GM12864 (cell line): ENCODE measurements around the gene MEPE.

Experiments
- DNase-seq: peaks from one replicate; pipeline ENCODE4 v3.0.0-alpha.2; 2011; ENCODE audit warnings: low read depth
- H3K4me3 ChIP-seq: 2 replicates; pipeline ENCODE4 v1.5.1; 2011; ENCODE audit warnings: mild to moderate bottlenecking, low read depth, low read length, control low read depth
- CTCF ChIP-seq: IDR thresholded peaks from 2 replicates; pipeline ENCODE4 v1.5.1; 2011; ENCODE audit warnings: low read depth, mild to moderate bottlenecking, moderate library complexity, low read length, control low read depth, inconsistent platforms; ENCODE audit errors: missing control alignments

MEPE gene

GRCh38 chr4:87804871-87805270 is 27.9 kb upstream of the MEPE start:
- H3K4me3 ChIP-seq, result no peak overlapping the region
- DNase-seq, result no peak
- no peak for TF ChIP-seq CTCF

- H3K4me3 ChIP-seq, result no peak overlapping the region
- TF ChIP-seq CTCF, result no peak
- no peak for DNase-seq
Observed at GRCh38 chr4:87805971-87806370, 26.8 kb upstream of the MEPE start.

GRCh38 chr4:87806520-87806919 is 26.2 kb upstream of the MEPE start:
- no peak overlapping the region for H3K4me3 ChIP-seq
- DNase-seq, result no peak
- no peak for TF ChIP-seq CTCF

- no peak for TF ChIP-seq CTCF
- H3K4me3 ChIP-seq, result no peak overlapping the region
- no peak for DNase-seq
Observed at GRCh38 chr4:87807402-87807801, 25.4 kb upstream of the MEPE start.

GRCh38 chr4:87811977-87812376 is 20.8 kb upstream of the MEPE start:
- no peak overlapping the region for H3K4me3 ChIP-seq
- no peak for TF ChIP-seq CTCF
- DNase-seq, result no peak

GRCh38 chr4:87819281-87819919 is 13.4 kb upstream of the MEPE start:
- DNase-seq, result no peak
- TF ChIP-seq CTCF, result no peak
- H3K4me3 ChIP-seq, result no peak overlapping the region

GRCh38 chr4:87823200-87823599 is 9.6 kb upstream of the MEPE start:
- DNase-seq, result no peak
- H3K4me3 ChIP-seq, result no peak overlapping the region
- no peak for TF ChIP-seq CTCF
